GM18519 (cell line): ENCODE data around the gene FRMD4A.
"Not testable (repeated sequence)": the region's sequence is repeated elsewhere in the genome, so short reads cannot be mapped to it uniquely, and the experiment has no call there.

ENCODE experiments used
- ATAC-seq: cut with Tn5 transposase; IDR thresholded peaks from one replicate; pipeline ENCODE4 v1.9.1; 2021; ENCODE audit warnings: mild to moderate bottlenecking, moderate library complexity; ENCODE audit not compliant: unreplicated experiment, low FRiP score

FRMD4A gene

GRCh38 chr10:13928451-13928850 lies 402.3 kb downstream of the FRMD4A start:
- ATAC-seq = no peak

- ATAC-seq = no peak
These were observed 404.5 kb downstream of the FRMD4A start for GRCh38 chr10:13925971-13926780.

GRCh38 chr10:13924040-13924725 lies 406.5 kb downstream of the FRMD4A start:
- ATAC-seq = no peak

- no peak for ATAC-seq
These were observed 408.1 kb downstream of the FRMD4A start for GRCh38 chr10:13922586-13922985.

- ATAC-seq = no peak
These were observed 408.8 kb downstream of the FRMD4A start for GRCh38 chr10:13921941-13922340.

GRCh38 chr10:13921131-13921530 lies 409.6 kb downstream of the FRMD4A start:
- not testable (repeated sequence) for ATAC-seq

- no peak for ATAC-seq
These were observed 410.3 kb downstream of the FRMD4A start for GRCh38 chr10:13920465-13920864.

- ATAC-seq = no peak
These were observed 410.7 kb downstream of the FRMD4A start for GRCh38 chr10:13920031-13920430.

GRCh38 chr10:13917791-13918190 lies 412.9 kb downstream of the FRMD4A start:
- no peak for ATAC-seq

GRCh38 chr10:13916384-13916947 lies 414.3 kb downstream of the FRMD4A start:
- ATAC-seq = peak; percentile 23

- no peak for ATAC-seq
These were observed 415.0 kb downstream of the FRMD4A start for GRCh38 chr10:13915710-13916109.

GRCh38 chr10:13913897-13914296 lies 416.8 kb downstream of the FRMD4A start:
- ATAC-seq = no peak

GRCh38 chr10:13911821-13912520 lies 418.8 kb downstream of the FRMD4A start:
- ATAC-seq = no peak

- no peak for ATAC-seq
These were observed 421.0 kb downstream of the FRMD4A start for GRCh38 chr10:13909516-13910258.

GRCh38 chr10:13908475-13908874 lies 422.2 kb downstream of the FRMD4A start:
- no peak for ATAC-seq

GRCh38 chr10:13907570-13907969 lies 423.2 kb downstream of the FRMD4A start:
- no peak for ATAC-seq

GRCh38 chr10:13905281-13905680 lies 425.4 kb downstream of the FRMD4A start:
- no peak for ATAC-seq

GRCh38 chr10:13904064-13904463 lies 426.7 kb downstream of the FRMD4A start:
- ATAC-seq = no peak

GRCh38 chr10:13902868-13903587 lies 427.7 kb downstream of the FRMD4A start:
- ATAC-seq = no peak

GRCh38 chr10:13899941-13900340 lies 430.8 kb downstream of the FRMD4A start:
- no peak for ATAC-seq
